Hepatocyte (in vitro differentiated cells): ENCODE results near the gene NUP85. TPM values are rescaled to one million over a fixed set of nuclear protein-coding genes. Genes with fewer than 3 reads are reported as not detected.

Experiments
- DNase-seq: peaks from one replicate; pipeline ENCODE4 v3.0.0-alpha.2; 2016; ENCODE audit warnings: low spot score
- H2AFZ ChIP-seq: fragments of 200-600 bp; sonication (generic); 2 replicates; pipeline ENCODE4 v1.6.0; 2016; ENCODE audit warnings: antibody characterized with exemption, mild to moderate bottlenecking
- H3K27ac ChIP-seq: fragments of 200-600 bp; sonication (generic); 2 replicates; pipeline ENCODE4 v1.5.1; 2016; ENCODE audit warnings: mild to moderate bottlenecking
- H3K27me3 ChIP-seq: fragments of 200-600 bp; sonication (generic); 2 replicates; pipeline ENCODE4 v1.6.1; 2016
- H3K36me3 ChIP-seq: fragments of 200-600 bp; sonication (generic); replicated peaks from 2 replicates; pipeline ENCODE4 v1.5.1; 2016; ENCODE audit warnings: low read depth; ENCODE audit not compliant: insufficient read depth
- H3K4me1 ChIP-seq: fragments of 200-600 bp; sonication (generic); 2 replicates; pipeline ENCODE4 v1.5.1; 2016; ENCODE audit warnings: mild to moderate bottlenecking, moderate library complexity; ENCODE audit not compliant: insufficient read depth
- H3K4me2 ChIP-seq: fragments of 200-600 bp; sonication (generic); 2 replicates; pipeline ENCODE4 v1.6.0; 2016
- H3K4me3 ChIP-seq: fragments of 200-600 bp; sonication (generic); 2 replicates; pipeline ENCODE4 v1.5.1; 2016; ENCODE audit warnings: mild to moderate bottlenecking
- H3K79me2 ChIP-seq: fragments of 200-600 bp; sonication (generic); 2 replicates; pipeline ENCODE4 v1.6.0; 2017; ENCODE audit warnings: mild to moderate bottlenecking
- H3K9me2 ChIP-seq: fragments of 200-600 bp; sonication (generic); replicated peaks from 2 replicates; pipeline ENCODE4 v1.6.0; 2017; ENCODE audit warnings: mild to moderate bottlenecking; ENCODE audit not compliant: insufficient read depth
- H3K9me3 ChIP-seq: fragments of 200-600 bp; sonication (generic); 2 replicates; pipeline ENCODE4 v1.5.1; 2016; ENCODE audit warnings: low read depth, mild to moderate bottlenecking
- H4K20me1 ChIP-seq: fragments of 200-600 bp; sonication (generic); 2 replicates; pipeline ENCODE4 v1.6.0; 2016; ENCODE audit warnings: mild to moderate bottlenecking; ENCODE audit not compliant: insufficient read depth, poor library complexity, severe bottlenecking
- EZH2 ChIP-seq: fragments of 200-600 bp; sonication (generic); IDR thresholded peaks from 2 replicates; pipeline ENCODE4 v1.6.1; 2016; ENCODE audit warnings: antibody characterized with exemption, mild to moderate bottlenecking, borderline replicate concordance
- EZH2phosphoT487 ChIP-seq: fragments of 200-600 bp; sonication (generic); IDR thresholded peaks from one replicate; pipeline ENCODE4 v1.6.1; 2018; ENCODE audit warnings: antibody characterized with exemption, mild to moderate bottlenecking, low read depth, moderate library complexity; ENCODE audit not compliant: unreplicated experiment, severe bottlenecking
- WGBS: methylation state at CpG from one replicate; pipeline ENCODE4 v1.1.6; 2016; ENCODE audit warnings: low lambda C conversion rate; ENCODE audit errors: missing lambda C conversion rate; 5-methylcytosine and 5-hydroxymethylcytosine counted together
- polyA plus RNA-seq: library from polyadenylated mRNA; unstranded; fragments of >200 nt; fragmentation: Nextera tagmentation; extraction: Ambion mirVana; gene quantifications from 2 replicates; pipeline ENCODE4 v1.2.1, GENCODE V29; 2016
- total RNA-seq: library from RNA; depleted of rRNA; stranded (reverse); fragments of >200 nt; gene quantifications from 2 replicates; pipeline ENCODE4 v1.2.3, GENCODE V29; 2014
- TF ChIP-seq, protein P1 (sequence below): fragments of 200-600 bp; sonication (generic); IDR thresholded peaks from 2 replicates; pipeline ENCODE4 v1.5.1; 2016; ENCODE audit warnings: antibody characterized with exemption, mild to moderate bottlenecking; ENCODE audit not compliant: poor library complexity

The NUP85 gene
- total and polyA plus RNA-seq, 2 experiments from 2014 or later: 28.6 to 45.5 TPM

DNA sequence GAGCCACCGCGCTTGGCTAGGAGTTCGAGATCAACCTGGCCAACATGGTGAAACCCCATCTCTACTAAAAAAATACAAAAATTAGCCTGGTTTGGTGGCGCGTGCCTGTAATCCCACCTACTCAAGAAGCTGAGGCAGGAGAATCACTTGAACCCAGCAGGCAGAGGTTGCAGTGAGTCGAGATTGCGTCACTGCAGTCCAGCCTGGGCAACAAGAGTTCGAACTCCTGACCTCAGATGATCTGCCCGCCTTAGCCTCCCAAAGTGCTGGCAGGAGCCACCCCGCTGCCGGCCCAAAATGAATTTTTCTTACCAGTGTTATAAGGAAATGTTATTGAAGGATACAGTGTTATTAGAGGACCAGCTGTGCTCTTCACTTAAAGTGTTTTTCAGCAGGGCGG lies 2.3 kb downstream of the NUP85 start:
- WGBS: 86% methylated on average over 12 of the region's 12 CpGs
- H3K79me2 ChIP-seq: peaks cover 41% of the 10 kb centered on the region

GRCh38 chr17:75208161-75208560 lies 2.7 kb downstream of the NUP85 start:
- no peak overlapping the region for H3K27ac ChIP-seq
- peaks cover 6% of the 10 kb centered on the region for H3K4me1 ChIP-seq
- H3K27me3 ChIP-seq: no peaks in the 10 kb centered on the region
- 92% methylated on average over 9 of the region's 9 CpGs for WGBS
- peaks cover 41% of the 10 kb centered on the region for H3K79me2 ChIP-seq
- H3K4me2 ChIP-seq: no peak overlapping the region
- no peaks in the 10 kb centered on the region for H4K20me1 ChIP-seq
- no peak for DNase-seq
- H2AFZ ChIP-seq: no peak overlapping the region
- no peaks in the 10 kb centered on the region for H3K9me3 ChIP-seq
- no peaks in the 10 kb centered on the region for H3K9me2 ChIP-seq
- no peak overlapping the region for H3K4me3 ChIP-seq
- TF ChIP-seq EZH2 (no peak), EZH2phosphoT487 (no peak)
- TF ChIP-seq, protein P1, sequence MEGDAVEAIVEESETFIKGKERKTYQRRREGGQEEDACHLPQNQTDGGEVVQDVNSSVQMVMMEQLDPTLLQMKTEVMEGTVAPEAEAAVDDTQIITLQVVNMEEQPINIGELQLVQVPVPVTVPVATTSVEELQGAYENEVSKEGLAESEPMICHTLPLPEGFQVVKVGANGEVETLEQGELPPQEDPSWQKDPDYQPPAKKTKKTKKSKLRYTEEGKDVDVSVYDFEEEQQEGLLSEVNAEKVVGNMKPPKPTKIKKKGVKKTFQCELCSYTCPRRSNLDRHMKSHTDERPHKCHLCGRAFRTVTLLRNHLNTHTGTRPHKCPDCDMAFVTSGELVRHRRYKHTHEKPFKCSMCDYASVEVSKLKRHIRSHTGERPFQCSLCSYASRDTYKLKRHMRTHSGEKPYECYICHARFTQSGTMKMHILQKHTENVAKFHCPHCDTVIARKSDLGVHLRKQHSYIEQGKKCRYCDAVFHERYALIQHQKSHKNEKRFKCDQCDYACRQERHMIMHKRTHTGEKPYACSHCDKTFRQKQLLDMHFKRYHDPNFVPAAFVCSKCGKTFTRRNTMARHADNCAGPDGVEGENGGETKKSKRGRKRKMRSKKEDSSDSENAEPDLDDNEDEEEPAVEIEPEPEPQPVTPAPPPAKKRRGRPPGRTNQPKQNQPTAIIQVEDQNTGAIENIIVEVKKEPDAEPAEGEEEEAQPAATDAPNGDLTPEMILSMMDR: no peak
- peaks cover 3% of the 10 kb centered on the region for H3K36me3 ChIP-seq

More for the DNA sequence above, 2.3 kb downstream of the NUP85 start:
- H3K27me3 ChIP-seq: no peaks in the 10 kb centered on the region
- DNase-seq: no peak
- H3K9me2 ChIP-seq: no peaks in the 10 kb centered on the region
- H3K27ac ChIP-seq: no peak overlapping the region
- TF ChIP-seq EZH2phosphoT487: no peak
- TF ChIP-seq, protein P1: no peak
- TF ChIP-seq EZH2: no peak
- H3K4me1 ChIP-seq: peaks cover 6% of the 10 kb centered on the region
- no peak overlapping the region for H3K4me3 ChIP-seq
- H3K4me2 ChIP-seq: no peak overlapping the region
- H3K9me3 ChIP-seq: no peaks in the 10 kb centered on the region
- H3K36me3 ChIP-seq: peaks cover 3% of the 10 kb centered on the region
- H2AFZ ChIP-seq: no peak overlapping the region
- H4K20me1 ChIP-seq: no peaks in the 10 kb centered on the region

- TF ChIP-seq EZH2: no peak
- TF ChIP-seq EZH2phosphoT487: no peak
- TF ChIP-seq, protein P1: no peak
- peaks cover 6% of the 10 kb centered on the region for H3K4me1 ChIP-seq
- no peak overlapping the region for H3K27ac ChIP-seq
- no peaks in the 10 kb centered on the region for H3K9me2 ChIP-seq
- peaks cover 3% of the 10 kb centered on the region for H3K36me3 ChIP-seq
- WGBS: 98% methylated on average over 3 of the region's 3 CpGs
- H3K27me3 ChIP-seq: no peaks in the 10 kb centered on the region
- H3K4me3 ChIP-seq: no peak overlapping the region
- peaks cover 41% of the 10 kb centered on the region for H3K79me2 ChIP-seq
- no peaks in the 10 kb centered on the region for H3K9me3 ChIP-seq
- H2AFZ ChIP-seq: no peak overlapping the region
- DNase-seq: no peak
- no peak overlapping the region for H3K4me2 ChIP-seq
- no peaks in the 10 kb centered on the region for H4K20me1 ChIP-seq
Measured at GRCh38 chr17:75209061-75209460, 3.6 kb downstream of the NUP85 start.

DNA sequence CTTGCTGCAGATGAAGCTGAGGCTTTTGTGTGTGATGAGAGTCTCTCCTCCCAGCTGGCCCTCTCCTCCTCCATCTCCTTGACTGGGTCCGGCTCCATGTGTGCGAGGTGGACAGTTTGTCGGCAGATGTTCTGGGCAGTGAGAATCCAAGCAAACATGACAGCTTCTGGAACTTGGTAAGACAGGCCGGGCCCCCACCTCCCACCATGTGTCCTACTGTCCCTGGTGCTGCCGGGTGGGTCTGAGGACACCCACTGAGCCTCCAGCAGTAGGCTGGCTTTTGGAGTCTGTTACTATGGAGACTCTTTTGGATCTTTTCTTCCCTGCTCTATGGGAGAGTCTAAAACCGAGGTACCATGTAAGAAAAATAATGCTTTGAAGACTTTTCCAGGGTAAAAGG lies 12.7 kb downstream of the NUP85 start:
- Histone ChIP-seq H3K4me3 (no peak overlapping the region), H3K4me2 (no peak overlapping the region), H3K79me2 (no peaks in the 10 kb centered on the region), H3K4me1 (no peaks in the 10 kb centered on the region), H3K27ac (no peak overlapping the region), H2AFZ (no peak overlapping the region), H3K36me3 (no peaks in the 10 kb centered on the region), H3K27me3 (no peaks in the 10 kb centered on the region), H3K9me3 (no peaks in the 10 kb centered on the region), H4K20me1 (no peaks in the 10 kb centered on the region), H3K9me2 (no peaks in the 10 kb centered on the region)
- no peak for DNase-seq
- no peak for TF ChIP-seq EZH2phosphoT487
- WGBS: 95% methylated on average over 6 of the region's 6 CpGs
